Stomach smooth muscle (tissue), 2 donors: ENCODE results near the gene TNNT3.

ENCODE experiments used
- H3K27ac ChIP-seq: one replicate; pipeline ENCODE4 v1.7.0; 2013; ENCODE audit warnings: mild to moderate bottlenecking, low read length, inconsistent platforms
- H3K27me3 ChIP-seq, 2 donors: one replicate each; pipeline ENCODE4 v1.7.0; 2013; ENCODE audit warnings: low read length in 2 of 2; ENCODE audit not compliant: insufficient read depth in 2 of 2, control insufficient read depth in 1 of 2
- H3K36me3 ChIP-seq, 2 donors: one replicate each; pipeline ENCODE4 v1.7.0; 2013; ENCODE audit warnings: low read length in 2 of 2; ENCODE audit not compliant: control insufficient read depth in 2 of 2, insufficient read depth in 2 of 2
- H3K4me1 ChIP-seq: one replicate; pipeline ENCODE4 v1.7.0; 2013; ENCODE audit warnings: low read length; ENCODE audit not compliant: control insufficient read depth, insufficient read depth
- H3K4me3 ChIP-seq, 2 donors: one replicate each; pipeline ENCODE4 v1.7.0; 2013; ENCODE audit warnings: low read length in 2 of 2
- H3K9ac ChIP-seq, 2 donors: one replicate each; pipeline ENCODE4 v1.7.0; 2013; ENCODE audit warnings: low read length in 2 of 2, mild to moderate bottlenecking in 1 of 2
- H3K9me3 ChIP-seq, 2 donors: one replicate each; pipeline ENCODE4 v1.7.0; 2013; ENCODE audit warnings: low read length in 2 of 2; ENCODE audit not compliant: control insufficient read depth in 2 of 2
- donor health status: healthy.
- donor health status: Pancreatic carcinoma.

The TNNT3 gene

DNA sequence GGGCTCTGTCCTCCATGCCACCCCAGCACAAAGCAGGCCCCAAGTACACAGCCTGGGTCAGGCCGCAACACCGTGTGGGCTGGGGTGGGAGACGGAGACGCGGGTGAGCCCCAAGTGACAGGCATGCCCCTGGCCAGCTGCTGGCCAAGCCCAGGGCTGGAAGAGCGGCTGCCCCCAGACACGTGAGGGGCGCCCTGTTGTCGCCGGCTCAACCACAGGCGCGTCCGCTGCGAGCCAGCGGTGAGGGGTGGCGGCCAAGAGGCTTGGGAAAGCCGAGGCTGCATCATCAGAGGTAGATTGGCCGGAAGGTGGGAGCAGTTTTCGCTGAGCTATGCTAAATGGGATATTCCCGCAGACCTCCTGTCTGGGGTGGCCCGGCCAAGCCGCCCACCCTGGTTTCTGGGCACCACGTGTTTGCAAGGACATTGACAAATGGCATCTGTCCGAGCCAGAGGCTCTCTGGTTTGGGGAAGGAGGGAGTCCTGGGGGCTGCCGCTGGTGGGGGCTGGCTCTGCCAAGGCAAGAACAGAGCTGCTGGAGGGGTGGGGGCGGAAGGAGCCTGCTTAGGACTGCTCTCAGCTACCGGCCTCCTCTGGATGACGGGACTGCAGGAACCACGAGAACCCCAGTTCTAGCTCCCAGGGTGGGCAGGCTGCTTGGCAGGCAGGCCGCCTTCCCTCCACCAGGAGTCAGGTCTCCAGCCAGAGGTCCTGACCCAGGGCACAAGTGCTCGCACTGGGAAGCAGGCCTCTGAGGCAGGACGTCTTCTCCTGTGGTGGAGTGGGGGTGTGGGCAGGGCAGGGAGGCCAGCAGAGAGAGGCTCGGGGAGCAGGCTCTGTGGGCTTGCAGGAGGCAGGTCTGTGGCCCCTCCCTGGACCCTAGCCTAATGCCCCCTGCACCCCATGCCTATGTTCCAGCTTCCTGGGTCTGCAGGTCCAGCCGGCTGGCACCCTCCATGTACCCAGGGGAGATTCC, 28.4 kb upstream of the TNNT3 start:
- H3K36me3 ChIP-seq: peaks cover 0 to 4% of the 10 kb centered on the region in 2 donors
- H3K4me3 ChIP-seq: no peak overlapping the region
- H3K27ac ChIP-seq: no peak overlapping the region
- H3K9me3 ChIP-seq: no peaks in the 10 kb centered on the region
- H3K4me1 ChIP-seq: no peaks in the 10 kb centered on the region
- no peaks in the 10 kb centered on the region for H3K27me3 ChIP-seq
- H3K9ac ChIP-seq: no peak overlapping the region

DNA sequence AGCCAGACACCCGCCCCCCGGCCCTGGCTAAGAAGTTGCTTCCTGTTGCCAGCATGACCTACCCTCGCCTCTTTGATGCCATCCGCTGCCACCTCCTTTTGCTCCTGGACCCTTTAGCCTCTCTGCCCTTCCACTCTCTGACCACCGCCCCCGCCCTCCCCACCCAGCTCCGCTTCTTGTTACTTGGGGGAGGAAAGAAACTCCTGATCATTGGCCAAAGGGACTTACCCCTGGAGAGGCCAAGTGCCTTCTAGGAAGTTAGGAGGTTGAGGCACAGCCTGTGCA, 27.7 kb upstream of the TNNT3 start, which contains the start of gene PRR33:
PRR33 (minus strand) TSS at position 65 of the 285 bp plus-strand sequence. CDS start 1,311 bp downstream, outside the sequence.
- Histone ChIP-seq H3K27ac (no peak within 1 kb of the TSS), H3K9ac (no peak within 1 kb of the TSS), H3K4me3 (no peak within 1 kb of the TSS), H3K4me1 (no peaks in the 10 kb centered on the region), H3K9me3 (no peaks in the 10 kb centered on the region), H3K27me3 (no peaks in the 10 kb centered on the region), H3K36me3 (peaks cover 0 to 2% of the 10 kb centered on the region in 2 donors)

DNA sequence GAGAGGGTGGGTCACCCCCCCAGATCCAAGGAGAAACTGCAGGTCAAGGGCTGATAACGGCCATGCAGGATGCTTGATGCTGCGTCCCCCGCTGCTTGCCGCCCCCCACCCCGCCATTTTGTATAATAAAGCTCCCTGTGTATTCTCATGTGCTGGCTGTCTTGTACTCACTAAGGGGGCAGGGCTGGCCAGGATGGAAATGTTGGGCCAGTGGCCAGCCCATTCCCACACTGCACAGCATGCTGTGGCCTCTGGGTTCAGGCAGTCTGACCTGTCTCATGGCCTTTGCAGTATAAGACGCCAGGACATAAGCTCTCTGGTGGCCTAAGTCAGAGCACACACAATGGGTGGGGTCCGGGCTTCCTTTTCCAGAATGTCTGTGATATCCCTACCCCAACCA, 27.4 kb upstream of the TNNT3 start:
- Histone ChIP-seq H3K27me3 (peaks cover 0 to 2% of the 10 kb centered on the region in 2 donors), H3K4me3 (no peak overlapping the region), H3K9me3 (no peaks in the 10 kb centered on the region), H3K27ac (no peak overlapping the region), H3K4me1 (no peaks in the 10 kb centered on the region), H3K9ac (no peak overlapping the region), H3K36me3 (no peaks in the 10 kb centered on the region)

DNA sequence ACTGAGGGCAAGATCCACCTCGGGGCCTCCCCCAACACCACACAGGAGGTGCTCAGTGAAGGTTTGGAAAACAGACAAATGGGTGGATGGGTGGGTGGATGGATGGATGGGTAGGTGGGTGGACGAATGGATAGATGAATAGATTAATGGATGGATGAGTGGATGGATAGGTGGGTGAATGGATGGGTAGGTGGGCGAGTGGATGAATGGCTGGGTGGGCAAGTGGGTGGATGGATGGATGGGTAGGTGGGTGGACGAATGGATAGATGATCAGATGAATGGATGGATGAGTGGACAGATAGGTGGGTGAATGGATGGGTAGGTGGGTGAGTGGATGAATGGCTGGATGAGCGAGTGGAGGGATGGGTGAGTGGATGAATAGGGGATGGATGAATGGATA, 26.9 kb upstream of the TNNT3 start:
- no peaks in the 10 kb centered on the region for H3K4me1 ChIP-seq

DNA sequence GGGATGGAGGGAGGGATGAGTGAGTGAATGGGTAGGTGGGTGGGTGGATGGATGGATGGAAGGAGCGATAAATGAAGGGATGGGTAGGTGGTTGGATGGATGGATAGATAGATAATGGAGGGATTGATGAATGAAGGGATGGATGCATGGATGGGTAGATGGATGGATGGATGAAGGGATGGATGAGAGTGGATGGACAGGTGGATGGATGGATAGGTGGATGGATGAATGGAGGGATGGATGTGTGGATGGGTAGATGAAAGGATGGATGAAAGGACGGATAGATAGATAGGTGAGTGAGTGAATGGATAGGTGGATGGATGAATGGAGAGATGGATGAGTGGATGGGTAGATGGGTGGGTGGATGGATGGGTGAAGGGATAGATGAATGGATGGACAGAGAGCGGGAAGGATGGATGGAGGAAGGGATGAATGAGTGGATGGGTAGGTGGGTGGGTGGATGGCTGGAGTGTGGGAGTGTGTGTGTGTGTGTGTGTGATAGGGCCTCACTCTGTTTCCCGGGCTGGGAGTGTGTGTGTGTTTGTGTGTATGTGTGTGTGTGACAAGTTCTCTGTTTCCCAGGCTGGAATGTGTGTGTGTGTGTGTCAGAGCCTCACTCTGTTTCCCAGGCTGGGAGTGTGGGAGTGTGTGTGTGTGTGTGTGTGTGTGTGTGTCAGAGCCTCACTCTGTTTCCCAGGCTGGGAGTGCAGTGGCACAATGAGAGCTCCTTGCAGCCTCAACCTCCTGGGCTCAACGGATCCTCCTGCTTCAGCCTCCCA, 25.7 kb upstream of the TNNT3 start:
- Histone ChIP-seq H3K4me3 (no peak overlapping the region), H3K27ac (no peak overlapping the region), H3K9me3 (no peaks in the 10 kb centered on the region), H3K9ac (no peak overlapping the region), H3K36me3 (no peaks in the 10 kb centered on the region), H3K27me3 (peaks cover 0 to 4% of the 10 kb centered on the region in 2 donors), H3K4me1 (no peaks in the 10 kb centered on the region)

More for the DNA sequence above, 26.9 kb upstream of the TNNT3 start:
- Histone ChIP-seq H3K4me3 (no peak overlapping the region), H3K36me3 (no peaks in the 10 kb centered on the region), H3K9me3 (no peaks in the 10 kb centered on the region), H3K9ac (no peak overlapping the region), H3K27ac (no peak overlapping the region), H3K27me3 (peaks cover 0 to 4% of the 10 kb centered on the region in 2 donors)

DNA sequence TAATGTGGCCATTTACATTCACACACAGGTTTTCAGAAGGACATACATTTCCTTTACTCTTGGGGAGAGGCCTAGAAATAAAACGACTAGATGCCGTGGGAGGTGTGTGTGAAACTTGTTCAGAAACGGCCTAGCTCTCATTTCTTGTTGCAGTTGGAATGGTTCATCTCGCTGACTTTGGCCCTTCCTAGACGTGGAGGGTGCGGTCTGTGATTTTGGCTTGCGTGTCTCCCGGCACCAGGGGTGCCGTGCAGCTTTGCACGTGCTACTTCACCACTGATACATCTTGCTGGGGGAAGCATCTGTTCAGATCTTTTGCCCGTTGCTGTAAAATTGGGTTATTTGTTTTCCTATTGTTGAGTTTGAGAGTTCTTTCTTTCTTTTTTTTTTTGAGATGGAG, 24.7 kb upstream of the TNNT3 start:
- Histone ChIP-seq H3K4me3 (no peak overlapping the region), H3K27me3 (peaks cover 0 to 4% of the 10 kb centered on the region in 2 donors), H3K9ac (peak overlapping the region in 1 of 2 donors; percentile 5), H3K36me3 (no peaks in the 10 kb centered on the region), H3K4me1 (no peaks in the 10 kb centered on the region), H3K9me3 (no peaks in the 10 kb centered on the region), H3K27ac (no peak overlapping the region)

DNA sequence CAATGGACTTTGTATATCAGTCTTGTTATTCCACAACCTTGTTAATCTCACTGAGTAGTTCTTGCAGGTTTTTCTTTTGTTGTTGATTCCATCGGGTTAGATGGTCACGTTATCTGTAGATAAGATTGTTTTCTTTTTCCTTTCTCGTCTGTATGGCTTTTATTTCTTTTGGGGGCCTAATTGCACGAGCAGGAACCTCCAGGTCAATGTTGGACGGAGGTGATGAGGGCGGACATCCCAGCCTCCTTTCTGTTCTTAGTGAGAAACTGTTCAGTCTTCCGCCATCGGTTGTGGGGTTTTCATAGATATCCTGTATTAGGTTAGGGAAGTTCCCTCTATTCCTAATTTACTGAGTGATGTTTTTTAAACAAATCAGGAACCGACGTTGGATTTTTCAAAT, 23.0 kb upstream of the TNNT3 start:
- H3K27me3 ChIP-seq: peaks cover 0 to 4% of the 10 kb centered on the region in 2 donors
- no peaks in the 10 kb centered on the region for H3K9me3 ChIP-seq
- H3K36me3 ChIP-seq: no peaks in the 10 kb centered on the region
- H3K4me1 ChIP-seq: no peaks in the 10 kb centered on the region
- H3K27ac ChIP-seq: no peak overlapping the region
- H3K4me3 ChIP-seq: no peak overlapping the region
- no peak overlapping the region for H3K9ac ChIP-seq

DNA sequence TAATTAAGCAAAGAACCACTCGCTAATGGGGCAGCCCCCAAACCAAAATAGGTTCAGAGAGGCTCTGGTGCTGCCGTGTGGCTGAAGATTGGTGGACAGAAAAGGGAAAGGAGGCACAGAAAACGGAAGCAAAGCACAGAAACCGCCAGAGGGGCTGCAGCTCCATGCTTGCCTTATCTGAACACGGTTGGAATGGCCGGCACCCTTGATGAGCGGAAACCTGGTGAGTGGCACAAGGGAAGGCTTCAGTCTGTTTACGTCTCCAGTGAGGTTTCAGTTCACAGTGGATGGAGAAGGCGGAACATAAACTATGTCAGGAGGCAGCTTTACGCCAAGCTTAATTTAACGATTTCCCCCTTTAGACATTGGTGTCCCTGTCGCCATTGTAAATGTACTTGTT, 22.6 kb upstream of the TNNT3 start:
- Histone ChIP-seq H3K27me3 (peaks cover 0 to 4% of the 10 kb centered on the region in 2 donors), H3K36me3 (no peaks in the 10 kb centered on the region), H3K9me3 (no peaks in the 10 kb centered on the region), H3K4me3 (no peak overlapping the region), H3K4me1 (no peaks in the 10 kb centered on the region), H3K27ac (no peak overlapping the region), H3K9ac (no peak overlapping the region)

DNA sequence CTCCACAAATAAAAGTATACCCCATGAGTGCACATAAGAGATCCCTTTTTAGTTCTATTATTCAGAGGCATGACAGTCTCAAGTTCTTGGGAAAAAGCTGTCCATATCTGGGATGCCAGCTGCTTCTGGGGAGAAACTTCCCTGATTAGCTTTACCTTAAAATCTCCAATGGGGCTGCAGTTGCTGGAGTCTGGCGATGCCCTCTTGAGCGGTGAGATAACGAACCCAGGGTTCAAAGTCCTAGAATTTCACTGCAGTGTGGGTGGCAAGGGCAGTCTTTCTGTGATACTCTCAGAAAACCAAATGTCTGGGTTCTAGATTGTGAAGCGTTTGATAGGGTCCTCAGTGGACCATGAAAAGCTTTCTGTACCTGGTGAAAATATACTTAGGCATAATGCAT, 20.4 kb upstream of the TNNT3 start:
- peaks cover 0 to 4% of the 10 kb centered on the region in 2 donors for H3K27me3 ChIP-seq
- no peaks in the 10 kb centered on the region for H3K36me3 ChIP-seq
- H3K9ac ChIP-seq: no peak overlapping the region
- H3K27ac ChIP-seq: no peak overlapping the region
- no peaks in the 10 kb centered on the region for H3K9me3 ChIP-seq
- H3K4me3 ChIP-seq: no peak overlapping the region
- H3K4me1 ChIP-seq: no peaks in the 10 kb centered on the region

DNA sequence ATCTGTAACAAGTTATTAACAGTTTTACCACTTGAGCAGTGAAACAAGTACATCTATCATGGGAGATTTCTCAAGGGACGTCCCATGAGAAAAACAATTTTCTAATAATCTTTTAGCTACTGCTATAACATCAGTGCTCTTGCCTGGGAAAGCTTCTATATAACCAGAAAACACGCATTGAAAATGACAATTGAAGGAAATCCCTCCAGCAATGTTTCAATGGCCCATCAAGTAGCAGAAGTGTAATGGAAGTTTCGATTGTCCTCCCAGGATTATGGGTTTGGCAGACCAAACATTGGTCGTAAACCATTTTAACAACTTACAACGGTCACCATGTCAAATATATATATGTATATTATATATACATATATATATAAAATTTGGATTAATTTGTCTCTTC, 19.8 kb upstream of the TNNT3 start:
- no peaks in the 10 kb centered on the region for H3K4me1 ChIP-seq
- H3K4me3 ChIP-seq: no peak overlapping the region
- H3K36me3 ChIP-seq: no peaks in the 10 kb centered on the region
- H3K9ac ChIP-seq: no peak overlapping the region
- H3K27ac ChIP-seq: no peak overlapping the region
- no peaks in the 10 kb centered on the region for H3K9me3 ChIP-seq
- H3K27me3 ChIP-seq: peaks cover 0 to 4% of the 10 kb centered on the region in 2 donors
